K562 (cell line): ENCODE results near the gene CD79A. TPM values are rescaled to one million over a fixed set of nuclear protein-coding genes. Genes with fewer than 3 reads are reported as not detected.

Source experiments
- ATAC-seq: fragments of 200-7000 bp; cut with Tn5 transposase; 3 replicates; pipeline ENCODE4 v1.9.1; 2020; ENCODE audit warnings: moderate library complexity
- BruUV-seq: library from RNA; stranded (reverse); fragments of 400-500 nt; replicated peaks from 2 replicates; lab custom pipeline; 2021; lab: Mats Ljungman, UMichigan
- CTCF ChIA-PET: fragments of 300-600 bp; formaldehyde crosslinking; extraction: SDS; loops from one replicate; lab custom pipeline; 2021; ENCODE audit warnings: low intra/inter-chr PET ratio; lab: Yijun Ruan, JAX
- POLR2A ChIA-PET: fragments of 300-600, 350-650 bp; sonication (Branson Sonifier 250); formaldehyde crosslinking; extraction: SDS; loops from one replicate; lab custom pipeline; 2021; ENCODE audit warnings: antibody characterized with exemption, inconsistent platforms; lab: Yijun Ruan, JAX
- DNase-seq, 4 experiments: peaks; one replicate each; pipeline versions ENCODE4 v3.0.0 to v3.0.0-alpha.2; 2011 to 2018; ENCODE audit warnings: low spot score in 3 of 4, mixed read lengths in 3 of 4; ENCODE audit errors: extremely low read depth in 1 of 4
- FAIRE-seq: peaks from 2 replicates; lab custom pipeline; 2011; peaks lifted over from hg19 to GRCh38; lab: Jason Lieb, UNC
- H2AFZ ChIP-seq: 2 replicates; pipeline ENCODE4 v1.6.0; 2011; ENCODE audit warnings: low read depth, low read length, control low read depth, inconsistent platforms
- H3K27ac ChIP-seq: fragments of 200-600 bp; 3 replicates; pipeline ENCODE4 v1.8.0; 2011; ENCODE audit warnings: low read depth, mild to moderate bottlenecking, control low read depth, inconsistent platforms, low read length, moderate library complexity, mixed read lengths; ENCODE audit errors: extremely low read depth
- H3K27me3 ChIP-seq, 2 experiments: fragments of 300-600 bp in 1 of 2; 2 replicates in 1 of 2; 3 replicates in 1 of 2; pipeline versions ENCODE4 v1.6.0 to v1.8.0; 2011; ENCODE audit warnings: inconsistent platforms in 2 of 2, low read length in 2 of 2, mild to moderate bottlenecking in 1 of 2, mixed read lengths in 1 of 2, moderate library complexity in 1 of 2; ENCODE audit not compliant: control insufficient read depth in 2 of 2, insufficient read depth in 2 of 2
- H3K36me3 ChIP-seq: fragments of 300-600 bp; 3 replicates; pipeline ENCODE4 v1.8.0; 2011; ENCODE audit warnings: mild to moderate bottlenecking, low read length, inconsistent platforms; ENCODE audit not compliant: control insufficient read depth, insufficient read depth
- H3K4me1 ChIP-seq, 2 experiments: fragments of 200-600 bp in 1 of 2; replicated peaks in 1 of 2; 2 replicates in 1 of 2; 3 replicates in 1 of 2; pipeline versions ENCODE4 v1.5.1 to v1.8.0; 2011; ENCODE audit warnings: inconsistent platforms in 2 of 2, low read length in 2 of 2, mild to moderate bottlenecking in 1 of 2, mixed read lengths in 1 of 2, moderate library complexity in 1 of 2; ENCODE audit not compliant: control insufficient read depth in 2 of 2, insufficient read depth in 2 of 2
- H3K4me2 ChIP-seq: 2 replicates; pipeline ENCODE4 v1.6.1; 2011; ENCODE audit warnings: low read length, control low read depth, inconsistent platforms, mixed read lengths; ENCODE audit not compliant: insufficient read depth
- H3K4me3 ChIP-seq: fragments of 200-600 bp; sonication (generic), shearing (Covaris generic); 2 replicates; pipeline ENCODE4 v1.5.1; 2016; ENCODE audit warnings: control low read depth, inconsistent platforms
- H3K79me2 ChIP-seq: fragments of 200-600 bp; 3 replicates; pipeline ENCODE4 v1.8.0; 2011; ENCODE audit warnings: low read length, inconsistent platforms; ENCODE audit not compliant: control insufficient read depth, insufficient read depth
- H3K9ac ChIP-seq, 2 experiments: 2 replicates each; pipeline versions ENCODE4 v1.6.0 to v1.6.1; 2011; ENCODE audit warnings: low read depth in 2 of 2, low read length in 2 of 2, control low read depth in 1 of 2, inconsistent platforms in 1 of 2, mild to moderate bottlenecking in 1 of 2, mixed read lengths in 1 of 2; ENCODE audit not compliant: insufficient read depth in 1 of 2
- H3K9me1 ChIP-seq: one replicate; pipeline ENCODE4 v1.6.0; 2011; ENCODE audit warnings: inconsistent platforms, mild to moderate bottlenecking, low read length, moderate library complexity; ENCODE audit not compliant: control insufficient read depth, insufficient read depth
- H3K9me3 ChIP-seq: replicated peaks from 2 replicates; pipeline ENCODE4 v1.5.1; 2011; ENCODE audit warnings: low read depth, low read length, inconsistent platforms; ENCODE audit not compliant: control insufficient read depth, insufficient read depth
- H4K20me1 ChIP-seq: replicated peaks from 2 replicates; pipeline ENCODE4 v1.6.1; 2011; ENCODE audit warnings: low read length, inconsistent platforms, mixed read lengths; ENCODE audit not compliant: control insufficient read depth, insufficient read depth
- CEBPG ChIP-seq, 3 experiments: fragments of 200-800 bp in 1 of 3; sonication (Bioruptor generic) in 1 of 3; sonication (generic) in 1 of 3; formaldehyde crosslinking in 1 of 3; IDR thresholded peaks in 2 of 3; conservative IDR thresholded peaks in 1 of 3; 2 replicates each; pipeline versions ENCODE4 v1.6.1 to v1.8.0; 2016 to 2022; ENCODE audit warnings: missing compliant biosample characterization in 2 of 3, missing genetic modification characterization in 2 of 3, mild to moderate bottlenecking in 1 of 3, missing genetic modification reagents in 1 of 3
- FOXA3 ChIP-seq, 2 experiments: fragments of 450-650 bp in 1 of 2; sonication (generic) in 1 of 2; formaldehyde crosslinking; IDR thresholded peaks in 1 of 2; conservative IDR thresholded peaks in 1 of 2; 2 replicates each; pipeline versions ENCODE4 v1.4.0 to v1.8.0; 2020 to 2022; ENCODE audit warnings: mild to moderate bottlenecking in 2 of 2, missing genetic modification reagents in 1 of 2
- IRF2 ChIP-seq: sonication (generic); formaldehyde crosslinking; IDR thresholded peaks from 2 replicates; pipeline ENCODE4 v1.8.1; 2022; ENCODE audit warnings: mild to moderate bottlenecking, missing genetic modification reagents
- WGBS: fragments of 100-300 bp; shearing (Covaris generic); methylation state at CpG from one replicate; pipeline ENCODE4 v1.1.6; 2016; ENCODE audit warnings: low coverage, mixed read lengths; ENCODE audit not compliant: insufficient coverage; ENCODE audit errors: missing lambda C conversion rate; 5-methylcytosine and 5-hydroxymethylcytosine counted together
- in situ Hi-C: fragments of 300-500 bp; cut with MboI; formaldehyde crosslinking; loops from 4 replicates; pipeline ENCODE4 v1.15.0; 2018; ENCODE audit warnings: inconsistent platforms, mixed read lengths
- intact Hi-C: fragments of 100-400 bp; cut with micrococcal nuclease; formaldehyde crosslinking; loops from 2 replicates; pipeline ENCODE4 v1.14.2; 2022
- polyA plus RNA-seq, 8 experiments: library from polyadenylated mRNA; depleted of rRNA in 4 of 8; stranded (reverse) in 5 of 8; unstranded in 3 of 8; fragments of >200 nt; fragmentation: Nextera tagmentation in 2 of 8; fragmentation: Illumina TruSeq in 1 of 8; extraction: Ambion mirVana in 2 of 8; extraction: Trizol in 1 of 8; gene quantifications; 2 replicates each; pipeline versions ENCODE4 v1.2.1 to v1.2.3, GENCODE V29; 2011 to 2014; ENCODE audit warnings: inconsistent platforms in 1 of 8, missing spikeins in 1 of 8
- total RNA-seq, 7 experiments: library from RNA; depleted of rRNA in 6 of 7; stranded (reverse); fragments of >200 nt in 6 of 7; fragmentation: Illumina TruSeq in 2 of 7; extraction: Trizol in 2 of 7; gene quantifications; 2 replicates each; pipeline versions ENCODE4 v1.2.1 to v1.2.3, GENCODE V29; 2011 to 2021; ENCODE audit warnings: low replicate concordance in 1 of 7
- TF ChIP-seq, protein P1 (sequence below): fragments of 450-650 bp; formaldehyde crosslinking; IDR thresholded peaks from 2 replicates; pipeline ENCODE4 v1.4.0; 2022; ENCODE audit warnings: mild to moderate bottlenecking, moderate library complexity

The CD79A gene
- total and polyA plus RNA-seq, 9 of the 15 experiments (the other 6 are each of a cell fraction or from before 2014, with no cell fraction given), result 0.04 to 0.72 (median 0.17) TPM; not detected in 3

DNA sequence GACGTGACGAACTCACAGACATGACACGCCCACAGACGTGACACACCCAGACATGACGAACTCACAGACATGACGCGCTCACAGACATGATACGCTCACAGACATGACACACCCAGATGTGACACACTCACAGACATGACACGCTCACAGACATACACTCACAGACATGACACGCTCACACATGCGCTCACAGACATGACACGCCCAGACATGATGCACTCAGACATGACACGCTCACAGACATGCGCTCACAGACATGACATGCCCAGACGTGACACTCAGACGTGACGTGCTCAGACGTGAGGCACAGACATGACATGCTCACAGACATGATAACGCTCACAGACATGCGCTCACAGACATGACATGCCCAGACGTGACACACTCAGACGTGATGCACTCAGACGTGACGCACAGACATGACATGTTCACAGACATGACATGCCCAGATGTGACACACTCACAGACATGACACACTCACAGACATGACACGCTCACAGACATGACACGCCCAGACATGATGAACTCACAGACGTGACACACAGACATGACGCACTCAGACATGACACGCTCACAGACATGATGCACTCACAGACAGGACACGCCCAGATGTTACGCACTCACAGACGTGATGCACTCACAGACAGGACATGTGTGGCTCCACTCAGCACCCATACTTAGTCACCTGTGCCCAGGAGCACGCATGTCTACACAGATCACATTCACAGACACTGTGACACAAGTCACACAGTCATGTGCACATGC, 43.1 kb downstream of the CD79A start:
- ATAC-seq (no peak), FAIRE-seq (peak; percentile 72), DNase-seq (no peak)
- Histone ChIP-seq H3K4me3 (no peak overlapping the region), H3K9me1 (no peaks in the 10 kb centered on the region), H3K9ac (no peak overlapping the region), H3K9me3 (no peaks in the 10 kb centered on the region; the same call in 1 of the 2 replicates), H4K20me1 (peaks cover 8% of the 10 kb centered on the region; the same call in 1 of the 2 replicates), H3K4me2 (no peak overlapping the region), H3K27me3 (peaks cover 14 to 36% of the 10 kb centered on the region in 2 experiments; a peak in 4 of 5 replicates), H2AFZ (no peak overlapping the region), H3K36me3 (no peaks in the 10 kb centered on the region), H3K4me1 (peaks cover 0 to 28% of the 10 kb centered on the region in 2 experiments; a peak in 3 of 5 replicates), H3K79me2 (no peaks in the 10 kb centered on the region), H3K27ac (no peak overlapping the region; the same call in 2 of the 3 replicates)
- CTCF ChIA-PET, result no interaction called here
- POLR2A ChIA-PET, result interaction anchor here (1.0 kb wide), 1 partner anchor 31 kb away, joined by 4 read pairs; no protein-coding TSS in a partner anchor
- BruUV-seq, result no TSS peak
- in situ Hi-C loops (no loop called here), intact Hi-C loops (no loop called here)
- whole genome bisulfite sequencing, result 66% methylated on average over 33 of the region's 33 CpGs
- TF ChIP-seq, protein P1, sequence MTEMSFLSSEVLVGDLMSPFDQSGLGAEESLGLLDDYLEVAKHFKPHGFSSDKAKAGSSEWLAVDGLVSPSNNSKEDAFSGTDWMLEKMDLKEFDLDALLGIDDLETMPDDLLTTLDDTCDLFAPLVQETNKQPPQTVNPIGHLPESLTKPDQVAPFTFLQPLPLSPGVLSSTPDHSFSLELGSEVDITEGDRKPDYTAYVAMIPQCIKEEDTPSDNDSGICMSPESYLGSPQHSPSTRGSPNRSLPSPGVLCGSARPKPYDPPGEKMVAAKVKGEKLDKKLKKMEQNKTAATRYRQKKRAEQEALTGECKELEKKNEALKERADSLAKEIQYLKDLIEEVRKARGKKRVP (CRISPR knock-in tag), result no peak
- TF ChIP-seq FOXA3 (CRISPR knock-in tag; conservative IDR thresholded peaks at IDR 0.05 in 1 of 2, IDR thresholded peaks at IDR 0.05 in 1 of 2) (0 out of 4 replicates have a peak, but pooled peaks of 1 of the 2 experiments have one; percentile 22), CEBPG (CRISPR knock-in tag; IDR thresholded peaks at IDR 0.05) (0 out of 2 replicates have a peak, but pooled peaks have one; percentile 16), CEBPG (tag; conservative IDR thresholded peaks at IDR 0.05 in 1 of 2, IDR thresholded peaks at IDR 0.05 in 1 of 2) (no peak), IRF2 (peak; percentile 72; the same call in 1 of the 2 replicates)
